ENCODE measurements around the gene JAKMIP2.

Gene JAKMIP2

GRCh38 chr5:147788023-147788422 lies 5.5 kb upstream of the JAKMIP2 start:
- no peak for DNase-seq (ENCODE audit: low read depth in 3 of 3)

GRCh38 chr5:147786142-147786541 lies 3.6 kb upstream of the JAKMIP2 start:
- no peak for DNase-seq (ENCODE audit: low read depth in 3 of 3)

GRCh38 chr5:147784146-147784987 lies 1.8 kb upstream of the JAKMIP2 start:
- no peak for DNase-seq (ENCODE audit: low read depth in 3 of 3)

GRCh38 chr5:147780924-147781573 lies 1.5 kb downstream of the JAKMIP2 start:
- no peak for DNase-seq (ENCODE audit: low read depth in 3 of 3)

GRCh38 chr5:147779694-147780093 lies 2.8 kb downstream of the JAKMIP2 start:
- DNase-seq (ENCODE audit: low read depth in 3 of 3) = no peak

GRCh38 chr5:147776989-147777388 lies 5.5 kb downstream of the JAKMIP2 start:
- DNase-seq (ENCODE audit: low read depth in 3 of 3) = no peak

- no peak for DNase-seq (ENCODE audit: low read depth in 3 of 3)
Measured at GRCh38 chr5:147773587-147773986, 8.9 kb downstream of the JAKMIP2 start.

GRCh38 chr5:147773139-147773538 lies 9.4 kb downstream of the JAKMIP2 start:
- no peak for DNase-seq (ENCODE audit: low read depth in 3 of 3)

- DNase-seq (ENCODE audit: low read depth in 3 of 3) = no peak
Measured at GRCh38 chr5:147767048-147767447, 15.5 kb downstream of the JAKMIP2 start.

- no peak for DNase-seq (ENCODE audit: low read depth in 3 of 3)
Measured at GRCh38 chr5:147763791-147764525, 18.6 kb downstream of the JAKMIP2 start.

- DNase-seq (ENCODE audit: low read depth in 3 of 3) = no peak
Measured at GRCh38 chr5:147760086-147760875, 22.2 kb downstream of the JAKMIP2 start.

- no peak for DNase-seq (ENCODE audit: low read depth in 3 of 3)
Measured at GRCh38 chr5:147759441-147759840, 23.1 kb downstream of the JAKMIP2 start.

GRCh38 chr5:147756566-147756965 lies 26.0 kb downstream of the JAKMIP2 start:
- no peak for DNase-seq (ENCODE audit: low read depth in 3 of 3)

- no peak for DNase-seq (ENCODE audit: low read depth in 3 of 3)
Measured at GRCh38 chr5:147754372-147755122, 28.0 kb downstream of the JAKMIP2 start.

GRCh38 chr5:147753765-147754164 lies 28.8 kb downstream of the JAKMIP2 start:
- no peak for DNase-seq (ENCODE audit: low read depth in 3 of 3)

- DNase-seq (ENCODE audit: low read depth in 3 of 3) = no peak
Measured at GRCh38 chr5:147752666-147753290, 29.8 kb downstream of the JAKMIP2 start.

GRCh38 chr5:147752033-147752432 lies 30.5 kb downstream of the JAKMIP2 start:
- no peak for DNase-seq (ENCODE audit: low read depth in 3 of 3)

- no peak for DNase-seq (ENCODE audit: low read depth in 3 of 3)
Measured at GRCh38 chr5:147751156-147751830, 31.2 kb downstream of the JAKMIP2 start.

- no peak for DNase-seq (ENCODE audit: low read depth in 3 of 3)
Measured at GRCh38 chr5:147750065-147750464, 32.5 kb downstream of the JAKMIP2 start.

- DNase-seq (ENCODE audit: low read depth in 3 of 3) = no peak
Measured at GRCh38 chr5:147748590-147748989, 33.9 kb downstream of the JAKMIP2 start.

Measured in stimulated activated CD4-positive, alpha-beta T cell treated with anti-CD3 and anti-CD28 coated beads, TNF-alpha, amount 100 ng/mL, for 24 hours (primary cell).